Type B pancreatic cell (in vitro differentiated cells): ENCODE data around the gene RFX4. TPM values are rescaled to one million over a fixed set of nuclear protein-coding genes. Genes with fewer than 3 reads are reported as not detected.

Experiments
- DNase-seq: peaks from one replicate; pipeline ENCODE4 v3.0.0; 2021; ENCODE audit warnings: mixed read lengths; ENCODE audit not compliant: unreplicated experiment; ENCODE audit errors: extremely low spot score
- H3K27ac Mint-ChIP-seq: 2 replicates; pipeline ENCODE4 v1.8.0; 2021; ENCODE audit warnings: mild to moderate bottlenecking, mixed read lengths
- H3K27me3 Mint-ChIP-seq: 2 replicates; pipeline ENCODE4 v1.8.0; 2021; ENCODE audit warnings: mixed read lengths
- H3K36me3 Mint-ChIP-seq: 2 replicates; pipeline ENCODE4 v1.8.0; 2021; ENCODE audit warnings: mixed read lengths
- H3K4me1 Mint-ChIP-seq: one replicate; pipeline ENCODE4 v1.8.0; 2021; ENCODE audit warnings: mixed read lengths; ENCODE audit not compliant: unreplicated experiment
- H3K4me3 Mint-ChIP-seq: 2 replicates; pipeline ENCODE4 v1.8.0; 2021; ENCODE audit warnings: mild to moderate bottlenecking, mixed read lengths
- H3K9me3 Mint-ChIP-seq: 2 replicates; pipeline ENCODE4 v1.8.0; 2021; ENCODE audit warnings: mixed read lengths
- CTCF ChIP-seq: fragments of 200-600 bp; sonication (generic); conservative IDR thresholded peaks from 2 replicates; pipeline ENCODE4 v1.5.0; 2021; ENCODE audit warnings: antibody characterized with exemption, mild to moderate bottlenecking
- total RNA-seq: library from RNA; stranded (reverse); gene quantifications from 2 replicates; pipeline ENCODE4 v1.2.1, GENCODE V29; 2021; ENCODE audit warnings: low replicate concordance

RFX4 gene
- total RNA-seq, 1 donor from 2014 or later = 25.4 TPM

GRCh38 chr12:106595268-106595667 is 12.5 kb downstream of the RFX4 start:
- no peak for DNase-seq
- Mint-ChIP-seq H3K36me3 (peaks cover 3% of the 10 kb centered on the region), H3K9me3 (no peaks in the 10 kb centered on the region), H3K4me3 (no peak overlapping the region), H3K4me1 (peaks cover 4% of the 10 kb centered on the region), H3K27me3 (peaks cover 69% of the 10 kb centered on the region), H3K27ac (no peak overlapping the region)
- no peak for TF ChIP-seq CTCF

- H3K9me3 Mint-ChIP-seq = no peaks in the 10 kb centered on the region
- TF ChIP-seq CTCF = no peak
- no peak overlapping the region for H3K27ac Mint-ChIP-seq
- H3K36me3 Mint-ChIP-seq = no peaks in the 10 kb centered on the region
- no peak overlapping the region for H3K4me3 Mint-ChIP-seq
- peaks cover 53% of the 10 kb centered on the region for H3K27me3 Mint-ChIP-seq
- peaks cover 15% of the 10 kb centered on the region for H3K4me1 Mint-ChIP-seq
- no peak for DNase-seq
Measured at GRCh38 chr12:106598003-106598402, 15.2 kb downstream of the RFX4 start.

- Mint-ChIP-seq H3K4me3 (no peak overlapping the region), H3K27me3 (peaks cover 43% of the 10 kb centered on the region), H3K27ac (no peak overlapping the region), H3K36me3 (no peaks in the 10 kb centered on the region), H3K4me1 (peaks cover 15% of the 10 kb centered on the region), H3K9me3 (no peaks in the 10 kb centered on the region)
- no peak for DNase-seq
- TF ChIP-seq CTCF = no peak
Measured at GRCh38 chr12:106599302-106599701, 16.5 kb downstream of the RFX4 start.

GRCh38 chr12:106600503-106600902 is 17.7 kb downstream of the RFX4 start:
- H3K27me3 Mint-ChIP-seq = peaks cover 31% of the 10 kb centered on the region
- peak overlapping the region; percentile 21 for H3K4me3 Mint-ChIP-seq
- no peaks in the 10 kb centered on the region for H3K9me3 Mint-ChIP-seq
- no peak for DNase-seq
- H3K4me1 Mint-ChIP-seq = peaks cover 15% of the 10 kb centered on the region
- H3K36me3 Mint-ChIP-seq = no peaks in the 10 kb centered on the region
- peak overlapping the region; percentile 22 for H3K27ac Mint-ChIP-seq
- no peak for TF ChIP-seq CTCF

GRCh38 chr12:106601031-106601430 is 18.2 kb downstream of the RFX4 start:
- no peak for DNase-seq
- peak overlapping the region; percentile 22 for H3K27ac Mint-ChIP-seq
- H3K4me1 Mint-ChIP-seq = peaks cover 15% of the 10 kb centered on the region
- H3K4me3 Mint-ChIP-seq = no peak overlapping the region
- no peaks in the 10 kb centered on the region for H3K9me3 Mint-ChIP-seq
- TF ChIP-seq CTCF = no peak
- no peaks in the 10 kb centered on the region for H3K36me3 Mint-ChIP-seq
- H3K27me3 Mint-ChIP-seq = peaks cover 26% of the 10 kb centered on the region

GRCh38 chr12:106601496-106601895 is 18.7 kb downstream of the RFX4 start:
- Mint-ChIP-seq H3K4me1 (peaks cover 15% of the 10 kb centered on the region), H3K4me3 (no peak overlapping the region), H3K36me3 (no peaks in the 10 kb centered on the region), H3K27ac (no peak overlapping the region), H3K9me3 (no peaks in the 10 kb centered on the region), H3K27me3 (peaks cover 23% of the 10 kb centered on the region)
- no peak for TF ChIP-seq CTCF
- DNase-seq = no peak
